Kidney (tissue), 14 donors: ENCODE results near the gene GALNT4. TPM values are rescaled to one million over a fixed set of nuclear protein-coding genes. Genes with fewer than 3 reads are reported as not detected.

ENCODE experiments used
- DNase-seq, 5 donors: peaks; one replicate each; pipeline ENCODE4 v3.0.0-alpha.2; 2013 to 2020
- FAIRE-seq: peaks from 2 replicates; lab custom pipeline; 2012; peaks lifted over from hg19 to GRCh38; lab: Jason Lieb, UNC
- H3K27ac ChIP-seq, 2 donors: one replicate each; pipeline ENCODE4 v1.7.0; 2013; ENCODE audit warnings: low read depth in 2 of 2, low read length in 2 of 2, inconsistent platforms in 1 of 2
- H3K27me3 ChIP-seq: one replicate; pipeline ENCODE4 v1.7.1; 2013; ENCODE audit warnings: low read length, inconsistent platforms; ENCODE audit not compliant: control insufficient read depth, insufficient read depth
- H3K36me3 ChIP-seq, 3 donors: one replicate each; pipeline versions ENCODE4 v1.7.0 to v1.7.1; 2013; ENCODE audit warnings: low read length in 3 of 3, control low read depth in 1 of 3, inconsistent platforms in 1 of 3; ENCODE audit not compliant: insufficient read depth in 3 of 3, control insufficient read depth in 2 of 3
- H3K4me1 ChIP-seq, 3 donors: one replicate each; pipeline versions ENCODE4 v1.7.0 to v1.7.1; 2013; ENCODE audit warnings: low read length in 3 of 3, inconsistent platforms in 1 of 3, low read depth in 1 of 3; ENCODE audit not compliant: control insufficient read depth in 2 of 3, insufficient read depth in 2 of 3
- H3K4me3 ChIP-seq, 3 donors: one replicate each; pipeline versions ENCODE4 v1.7.0 to v1.8.1; 2013; ENCODE audit warnings: low read length in 3 of 3, control low read depth in 1 of 3, inconsistent platforms in 1 of 3
- H3K9ac ChIP-seq, 3 donors: one replicate each; pipeline versions ENCODE4 v1.7.0 to v1.7.1; 2013; ENCODE audit warnings: low read length in 3 of 3, control low read depth in 1 of 3, inconsistent platforms in 1 of 3
- H3K9me3 ChIP-seq, 3 donors: one replicate each; pipeline versions ENCODE4 v1.7.0 to v1.7.1; 2013; ENCODE audit warnings: low read length in 3 of 3, control low read depth in 1 of 3, inconsistent platforms in 1 of 3; ENCODE audit not compliant: control insufficient read depth in 2 of 3, insufficient read depth in 1 of 3
- CTCF ChIP-seq: IDR thresholded peaks from 3 replicates; pipeline ENCODE4 v1.5.1; 2012; ENCODE audit warnings: mild to moderate bottlenecking, moderate library complexity, borderline replicate concordance; ENCODE audit not compliant: insufficient read depth; ENCODE audit errors: extremely low read depth
- intact Hi-C: fragments of 100-400 bp; cut with DNase I; formaldehyde crosslinking; loops from one replicate; pipeline ENCODE4 v1.11.1; 2022
- polyA plus RNA-seq: library from polyadenylated mRNA; stranded (reverse); fragments of 350-450 nt; fragmentation: Illumina TruSeq; extraction: RNeasy Lipid Tissue Mini Kit (QIAGEN cat#74804); gene quantifications from one replicate; pipeline ENCODE4 v1.2.3, GENCODE V29; 2014; ENCODE audit warnings: low read depth, low replicate concordance; ENCODE audit not compliant: insufficient read depth
- total RNA-seq: library from RNA; stranded (reverse); fragmentation: NEBNext Ultra II Directional; extraction: Animal tissue kit (Norgen Biotek cat#: 25700); gene quantifications from one replicate; pipeline ENCODE4 v1.2.1, GENCODE V29; 2021
- donor health status: control.
- donor health status: control.
- donor health status: control.
- donor health status: control.
- donor health status: control.
- donor health status: DM: yes; HTN: yes; CAD: no.
- donor health status: Normal renal cell carcinoma (clear cell type).

Gene GALNT4
- total and polyA plus RNA-seq, 2 donors from 2014 or later: 2.6 to 14.4 TPM

- intact Hi-C loops: no loop called here
Observed at GRCh38 chr12:89507015-89507824, 17.4 kb downstream of the GALNT4 start.

GRCh38 chr12:89506050-89506449 is 18.5 kb downstream of the GALNT4 start:
- H3K27me3 ChIP-seq: no peaks in the 10 kb centered on the region
- TF ChIP-seq CTCF: no peak
- FAIRE-seq (no peak), DNase-seq (no peak)
- no peaks in the 10 kb centered on the region for H3K9me3 ChIP-seq
- no peaks in the 10 kb centered on the region for H3K4me1 ChIP-seq
- no peak overlapping the region for H3K4me3 ChIP-seq
- H3K27ac ChIP-seq: no peak overlapping the region
- intact Hi-C loops: no loop called here
- no peaks in the 10 kb centered on the region for H3K36me3 ChIP-seq
- no peak overlapping the region for H3K9ac ChIP-seq

More at GRCh38 chr12:89507015-89507824, 17.4 kb downstream of the GALNT4 start:
- FAIRE-seq (no peak), DNase-seq (no peak)
- no peaks in the 10 kb centered on the region for H3K36me3 ChIP-seq
- no peak overlapping the region for H3K9ac ChIP-seq
- H3K9me3 ChIP-seq: no peaks in the 10 kb centered on the region
- H3K27me3 ChIP-seq: no peaks in the 10 kb centered on the region
- no peak overlapping the region for H3K4me3 ChIP-seq
- H3K4me1 ChIP-seq: no peaks in the 10 kb centered on the region
- H3K27ac ChIP-seq: no peak overlapping the region
- TF ChIP-seq CTCF: no peak

- intact Hi-C loops: no loop called here
- DNase-seq (no peak), FAIRE-seq (no peak)
- no peak overlapping the region for H3K9ac ChIP-seq
- H3K4me3 ChIP-seq: no peak overlapping the region
- no peaks in the 10 kb centered on the region for H3K27me3 ChIP-seq
- no peak for TF ChIP-seq CTCF
- H3K27ac ChIP-seq: no peak overlapping the region
- no peaks in the 10 kb centered on the region for H3K4me1 ChIP-seq
- H3K9me3 ChIP-seq: no peaks in the 10 kb centered on the region
- no peaks in the 10 kb centered on the region for H3K36me3 ChIP-seq
Observed at GRCh38 chr12:89504560-89505346, 19.8 kb downstream of the GALNT4 start.
